ENCODE measurements around the gene HES3. TPM values are rescaled to one million over a fixed set of nuclear protein-coding genes. Genes with fewer than 3 reads are reported as not detected.

Gene HES3
- total RNA-seq, 1 experiment from 2014 or later: not detected

DNA sequence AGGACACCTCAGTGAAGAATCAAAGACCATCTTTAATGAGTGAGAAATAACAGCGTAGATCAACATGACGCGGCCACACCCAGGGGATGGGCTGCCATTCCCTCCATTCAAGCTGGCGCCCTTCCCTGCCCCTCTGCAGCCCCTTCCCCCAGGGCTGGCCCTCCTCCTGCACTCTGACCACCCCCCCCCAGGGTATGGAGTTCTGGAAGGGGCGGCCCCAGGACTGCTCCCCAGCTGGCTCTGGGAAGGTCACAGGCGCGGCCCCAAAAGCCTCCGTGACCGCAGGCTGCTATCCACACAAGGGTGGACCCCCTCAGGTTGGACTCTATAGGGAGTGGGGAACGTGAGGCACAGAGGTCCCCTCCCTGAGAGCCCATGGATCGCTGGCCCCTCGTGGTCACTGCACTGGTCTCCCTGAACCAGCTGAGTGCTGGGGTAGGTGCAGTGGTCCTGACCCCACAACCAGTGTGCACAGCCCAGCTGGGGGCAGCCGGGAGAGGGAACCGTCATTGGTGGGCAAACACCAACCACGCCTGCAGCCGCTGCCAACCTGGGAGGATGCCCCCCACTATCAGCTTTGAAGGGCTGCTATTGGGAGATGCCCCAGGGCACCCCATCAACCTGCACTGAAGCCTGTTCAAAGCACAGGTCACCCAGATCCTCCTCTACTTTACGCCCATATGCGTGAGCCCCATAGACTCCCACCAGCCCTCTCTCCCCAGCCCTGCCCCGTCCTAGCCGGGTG, 33.0 kb downstream of the HES3 start:
- H3K27me3 ChIP-seq (ENCODE audit: insufficient read depth, low read length): no peaks in the 10 kb centered on the region
- no TSS peak for BruUV-seq (replicated peaks)
- no peak for TF ChIP-seq POLR2A (IDR thresholded peaks at IDR 0.05; ENCODE audit: borderline replicate concordance, extremely low read depth, insufficient read depth, insufficient read length)
- TF ChIP-seq POLR2AphosphoS5 (IDR thresholded peaks at IDR 0.05; ENCODE audit: low read depth, low read length): no peak
- no peak for TF ChIP-seq CEBPB (IDR thresholded peaks at IDR 0.05; ENCODE audit: low read depth)
- TF ChIP-seq, protein P1, sequence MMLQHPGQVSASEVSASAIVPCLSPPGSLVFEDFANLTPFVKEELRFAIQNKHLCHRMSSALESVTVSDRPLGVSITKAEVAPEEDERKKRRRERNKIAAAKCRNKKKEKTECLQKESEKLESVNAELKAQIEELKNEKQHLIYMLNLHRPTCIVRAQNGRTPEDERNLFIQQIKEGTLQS (IDR thresholded peaks at IDR 0.05): no peak
- no peak for TF ChIP-seq EZH2phosphoT487 (IDR thresholded peaks at IDR 0.05; ENCODE audit: borderline replicate concordance)
- TF ChIP-seq, protein P2, sequence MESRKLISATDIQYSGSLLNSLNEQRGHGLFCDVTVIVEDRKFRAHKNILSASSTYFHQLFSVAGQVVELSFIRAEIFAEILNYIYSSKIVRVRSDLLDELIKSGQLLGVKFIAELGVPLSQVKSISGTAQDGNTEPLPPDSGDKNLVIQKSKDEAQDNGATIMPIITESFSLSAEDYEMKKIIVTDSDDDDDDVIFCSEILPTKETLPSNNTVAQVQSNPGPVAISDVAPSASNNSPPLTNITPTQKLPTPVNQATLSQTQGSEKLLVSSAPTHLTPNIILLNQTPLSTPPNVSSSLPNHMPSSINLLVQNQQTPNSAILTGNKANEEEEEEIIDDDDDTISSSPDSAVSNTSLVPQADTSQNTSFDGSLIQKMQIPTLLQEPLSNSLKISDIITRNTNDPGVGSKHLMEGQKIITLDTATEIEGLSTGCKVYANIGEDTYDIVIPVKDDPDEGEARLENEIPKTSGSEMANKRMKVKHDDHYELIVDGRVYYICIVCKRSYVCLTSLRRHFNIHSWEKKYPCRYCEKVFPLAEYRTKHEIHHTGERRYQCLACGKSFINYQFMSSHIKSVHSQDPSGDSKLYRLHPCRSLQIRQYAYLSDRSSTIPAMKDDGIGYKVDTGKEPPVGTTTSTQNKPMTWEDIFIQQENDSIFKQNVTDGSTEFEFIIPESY (IDR thresholded peaks at IDR 0.05; ENCODE audit: extremely low read depth, insufficient replicate concordance, low read length): no peak
- TF ChIP-seq JUND (IDR thresholded peaks at IDR 0.05): no peak
- no peak for TF ChIP-seq RAD21 (IDR thresholded peaks at IDR 0.05; ENCODE audit: low read depth)
- TF ChIP-seq ELF1 (IDR thresholded peaks at IDR 0.05; ENCODE audit: borderline replicate concordance, low read depth): no peak
- TF ChIP-seq, protein P3, sequence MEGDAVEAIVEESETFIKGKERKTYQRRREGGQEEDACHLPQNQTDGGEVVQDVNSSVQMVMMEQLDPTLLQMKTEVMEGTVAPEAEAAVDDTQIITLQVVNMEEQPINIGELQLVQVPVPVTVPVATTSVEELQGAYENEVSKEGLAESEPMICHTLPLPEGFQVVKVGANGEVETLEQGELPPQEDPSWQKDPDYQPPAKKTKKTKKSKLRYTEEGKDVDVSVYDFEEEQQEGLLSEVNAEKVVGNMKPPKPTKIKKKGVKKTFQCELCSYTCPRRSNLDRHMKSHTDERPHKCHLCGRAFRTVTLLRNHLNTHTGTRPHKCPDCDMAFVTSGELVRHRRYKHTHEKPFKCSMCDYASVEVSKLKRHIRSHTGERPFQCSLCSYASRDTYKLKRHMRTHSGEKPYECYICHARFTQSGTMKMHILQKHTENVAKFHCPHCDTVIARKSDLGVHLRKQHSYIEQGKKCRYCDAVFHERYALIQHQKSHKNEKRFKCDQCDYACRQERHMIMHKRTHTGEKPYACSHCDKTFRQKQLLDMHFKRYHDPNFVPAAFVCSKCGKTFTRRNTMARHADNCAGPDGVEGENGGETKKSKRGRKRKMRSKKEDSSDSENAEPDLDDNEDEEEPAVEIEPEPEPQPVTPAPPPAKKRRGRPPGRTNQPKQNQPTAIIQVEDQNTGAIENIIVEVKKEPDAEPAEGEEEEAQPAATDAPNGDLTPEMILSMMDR (IDR thresholded peaks at IDR 0.05 in 2 of 3, conservative IDR thresholded peaks at IDR 0.05 in 1 of 3; ENCODE audit: borderline replicate concordance in 1 of 3, insufficient read depth in 1 of 3, low read depth in 2 of 3, low read length in 2 of 3): no peak
- no peak for TF ChIP-seq EGR1 (IDR thresholded peaks at IDR 0.05; ENCODE audit: low read depth)
- ChIA-PET POLR2A (no interaction called here), RAD21 (ENCODE audit: low non-redundant PET in 1 of 2, low total read pairs in 2 of 2, uncharacterized antibody in 2 of 2, unreplicated experiment in 2 of 2) (no interaction called here), CTCF (no interaction called here)
- no peak overlapping the region for H3K4me2 ChIP-seq (ENCODE audit: low read length)
- no peak overlapping the region for H3K4me3 ChIP-seq (replicated peaks in 1 of 2; ENCODE audit: low read depth in 1 of 2, low read length in 2 of 2)
- H3K9me2 ChIP-seq (ENCODE audit: insufficient read depth): no peaks in the 10 kb centered on the region
- H4K20me1 ChIP-seq (ENCODE audit: insufficient read depth): no peaks in the 10 kb centered on the region
- intact Hi-C loops (cut with micrococcal nuclease): no loop called here
- H3K79me2 ChIP-seq (ENCODE audit: insufficient read depth, low read length): no peaks in the 10 kb centered on the region
- no peaks in the 10 kb centered on the region for H3K4me1 ChIP-seq (ENCODE audit: control insufficient read depth in 1 of 2, insufficient read depth in 2 of 2, low read length in 2 of 2)
- no peak overlapping the region for H3K27ac ChIP-seq (ENCODE audit: low read depth, low read length)
- DNase-seq (ENCODE audit: low read depth, low spot score) (no peak), ATAC-seq (no peak)
- H3K36me3 ChIP-seq (ENCODE audit: control insufficient read depth in 1 of 2, insufficient read depth in 2 of 2, low read length in 2 of 2): no peaks in the 10 kb centered on the region; a peak in 1 of 4 replicates
- no peak overlapping the region for H3K9ac ChIP-seq (ENCODE audit: low read length)
- no peaks in the 10 kb centered on the region for H3K9me3 ChIP-seq (ENCODE audit: control insufficient read depth in 1 of 2, insufficient read depth in 1 of 2, low read depth in 1 of 2, low read length in 2 of 2)
- no peak overlapping the region for H2AFZ ChIP-seq (ENCODE audit: low read depth, low read length, poor library complexity, severe bottlenecking)
